ENCODE results near the gene SLC22A7.
A peak's percentile ranks its signal among the peaks of the same experiment; 100 is the strongest.

The SLC22A7 gene

GRCh38 chr6:43297644-43298564 is at the start of gene SLC22A7:
Gene SLC22A7, plus strand, starts transcription at chr6:43298260. Its CDS starts 99 bp downstream, at chr6:43298359.
- DNase-seq: no peak

- no peak for DNase-seq
These were observed 49.3 kb upstream of the SLC22A7 start for GRCh38 chr6:43248791-43249190.

- DNase-seq: peak; percentile 34
These were observed 47.1 kb upstream of the SLC22A7 start for GRCh38 chr6:43250992-43251373.

GRCh38 chr6:43253401-43253800 is 44.7 kb upstream of the SLC22A7 start:
- DNase-seq: peak; percentile 15

- peak; percentile 37 for DNase-seq
These were observed 43.8 kb upstream of the SLC22A7 start for GRCh38 chr6:43254138-43254817.

- peak; percentile 16 for DNase-seq
These were observed 43.2 kb upstream of the SLC22A7 start for GRCh38 chr6:43254846-43255245.

GRCh38 chr6:43255408-43256054 is 42.5 kb upstream of the SLC22A7 start:
- DNase-seq: no peak

- no peak for DNase-seq
These were observed 41.2 kb upstream of the SLC22A7 start for GRCh38 chr6:43256670-43257366.

GRCh38 chr6:43257367-43258145 is 40.5 kb upstream of the SLC22A7 start:
- no peak for DNase-seq

GRCh38 chr6:43258180-43258579 is 39.9 kb upstream of the SLC22A7 start:
- no peak for DNase-seq

- no peak for DNase-seq
These were observed 39.0 kb upstream of the SLC22A7 start for GRCh38 chr6:43258807-43259686.

GRCh38 chr6:43260791-43261190 is 37.3 kb upstream of the SLC22A7 start:
- no peak for DNase-seq

GRCh38 chr6:43261198-43261597 is 36.9 kb upstream of the SLC22A7 start:
- DNase-seq: no peak

GRCh38 chr6:43262000-43262779 is 35.9 kb upstream of the SLC22A7 start:
- DNase-seq: no peak

- no peak for DNase-seq
These were observed 35.2 kb upstream of the SLC22A7 start for GRCh38 chr6:43262780-43263313.

- peak; percentile 99 for DNase-seq
These were observed 34.5 kb upstream of the SLC22A7 start for GRCh38 chr6:43263314-43264178.

- no peak for DNase-seq
These were observed 33.4 kb upstream of the SLC22A7 start for GRCh38 chr6:43264599-43265145.

- DNase-seq: no peak
These were observed 32.5 kb upstream of the SLC22A7 start for GRCh38 chr6:43265564-43265963.

All from 8988T (cell line).